GM12878 (cell line): ENCODE measurements around the gene UBE2I. TPM values are rescaled to one million over a fixed set of nuclear protein-coding genes. Genes with fewer than 3 reads are reported as not detected.

Experiments
- FOXK2 ChIP-seq: fragments of 450-650 bp; IDR thresholded peaks from 2 replicates; pipeline ENCODE4 v1.6.1; 2017; ENCODE audit warnings: mild to moderate bottlenecking, moderate library complexity
- KDM1A ChIP-seq: fragments of 200-600 bp; sonication (generic); IDR thresholded peaks from 2 replicates; pipeline ENCODE4 v1.6.1; 2016; ENCODE audit warnings: borderline replicate concordance
- NR2C2 ChIP-seq: IDR thresholded peaks from 2 replicates; pipeline ENCODE4 v1.6.1; 2011; ENCODE audit warnings: borderline replicate concordance, low read depth; ENCODE audit not compliant: control insufficient read depth, insufficient read length
- RFX5 ChIP-seq: IDR thresholded peaks from 2 replicates; pipeline ENCODE4 v1.6.1; 2011; ENCODE audit warnings: low read depth, low read length, improper control_type of control experiment
- SIN3A ChIP-seq: IDR thresholded peaks from 2 replicates; pipeline ENCODE4 v1.6.1; 2012; ENCODE audit warnings: low read depth, low read length, improper control_type of control experiment
- SMC3 ChIP-seq: IDR thresholded peaks from 2 replicates; pipeline ENCODE4 v1.6.1; 2011; ENCODE audit warnings: low read length, improper control_type of control experiment, borderline replicate concordance
- SP1 ChIP-seq: IDR thresholded peaks from one replicate; pipeline ENCODE4 v1.6.1; 2011; ENCODE audit warnings: low read depth, low read length
- TBL1XR1 ChIP-seq: IDR thresholded peaks from 2 replicates; pipeline ENCODE4 v1.6.1; 2012; ENCODE audit warnings: low read depth, low read length, improper control_type of control experiment
- ZNF274 ChIP-seq: IDR thresholded peaks from one replicate; pipeline ENCODE4 v1.8.0; 2011; ENCODE audit not compliant: insufficient read length, insufficient read depth
- ZNF384 ChIP-seq: IDR thresholded peaks from 2 replicates; pipeline ENCODE4 v1.6.1; 2012; ENCODE audit warnings: low read depth, mild to moderate bottlenecking, low read length, improper control_type of control experiment, borderline replicate concordance
- polyA plus RNA-seq, 11 experiments: library from polyadenylated mRNA; depleted of rRNA in 4 of 11; unstranded in 6 of 11; stranded (reverse) in 5 of 11; fragments of >200 nt; fragmentation: Nextera tagmentation in 4 of 11; fragmentation: Illumina TruSeq in 1 of 11; extraction: Ambion mirVana in 4 of 11; extraction: Trizol in 1 of 11; gene quantifications; 1 replicate in 1 of 11; 2 replicates in 10 of 11; pipeline versions ENCODE4 v1.2.1 to v1.2.3, GENCODE V29; 2011 to 2016; ENCODE audit warnings: inconsistent platforms in 2 of 11, missing spikeins in 2 of 11, low read depth in 1 of 11
- total RNA-seq, 4 experiments: library from RNA; depleted of rRNA in 3 of 4; stranded (reverse); fragments of >200 nt in 3 of 4; fragmentation: Illumina TruSeq in 1 of 4; extraction: Trizol in 1 of 4; gene quantifications; 2 replicates each; pipeline versions ENCODE4 v1.2.1 to v1.2.3, GENCODE V29; 2013 to 2021
- TF ChIP-seq, protein P1 (sequence below): IDR thresholded peaks from 2 replicates; pipeline ENCODE4 v1.6.1; 2012; ENCODE audit warnings: low read depth, low read length, improper control_type of control experiment
- TF ChIP-seq, protein P2 (sequence below): fragments of 450-650 bp; formaldehyde crosslinking; IDR thresholded peaks from 2 replicates; pipeline ENCODE4 v1.4.0; 2022; ENCODE audit warnings: mild to moderate bottlenecking, moderate library complexity
- TF ChIP-seq, protein P3 (sequence below): fragments of 150-350 bp; IDR thresholded peaks from 2 replicates; pipeline ENCODE4 v1.6.1; 2016; ENCODE audit warnings: low read depth, low read length
- TF ChIP-seq, protein P4 (sequence below): fragments of 450-650 bp; IDR thresholded peaks from 2 replicates; pipeline ENCODE4 v1.6.1; 2016; ENCODE audit warnings: mild to moderate bottlenecking, moderate library complexity, borderline replicate concordance
- TF ChIP-seq, protein P5 (sequence below): fragments of 150-350 bp; IDR thresholded peaks from 2 replicates; pipeline ENCODE4 v1.6.1; 2014; ENCODE audit warnings: mild to moderate bottlenecking, low read depth, low read length

UBE2I gene
- total and polyA plus RNA-seq, 10 of the 15 experiments (the other 5 are each of a cell fraction or from before 2014, with no cell fraction given): 47.5 to 243 (median 194) TPM

DNA sequence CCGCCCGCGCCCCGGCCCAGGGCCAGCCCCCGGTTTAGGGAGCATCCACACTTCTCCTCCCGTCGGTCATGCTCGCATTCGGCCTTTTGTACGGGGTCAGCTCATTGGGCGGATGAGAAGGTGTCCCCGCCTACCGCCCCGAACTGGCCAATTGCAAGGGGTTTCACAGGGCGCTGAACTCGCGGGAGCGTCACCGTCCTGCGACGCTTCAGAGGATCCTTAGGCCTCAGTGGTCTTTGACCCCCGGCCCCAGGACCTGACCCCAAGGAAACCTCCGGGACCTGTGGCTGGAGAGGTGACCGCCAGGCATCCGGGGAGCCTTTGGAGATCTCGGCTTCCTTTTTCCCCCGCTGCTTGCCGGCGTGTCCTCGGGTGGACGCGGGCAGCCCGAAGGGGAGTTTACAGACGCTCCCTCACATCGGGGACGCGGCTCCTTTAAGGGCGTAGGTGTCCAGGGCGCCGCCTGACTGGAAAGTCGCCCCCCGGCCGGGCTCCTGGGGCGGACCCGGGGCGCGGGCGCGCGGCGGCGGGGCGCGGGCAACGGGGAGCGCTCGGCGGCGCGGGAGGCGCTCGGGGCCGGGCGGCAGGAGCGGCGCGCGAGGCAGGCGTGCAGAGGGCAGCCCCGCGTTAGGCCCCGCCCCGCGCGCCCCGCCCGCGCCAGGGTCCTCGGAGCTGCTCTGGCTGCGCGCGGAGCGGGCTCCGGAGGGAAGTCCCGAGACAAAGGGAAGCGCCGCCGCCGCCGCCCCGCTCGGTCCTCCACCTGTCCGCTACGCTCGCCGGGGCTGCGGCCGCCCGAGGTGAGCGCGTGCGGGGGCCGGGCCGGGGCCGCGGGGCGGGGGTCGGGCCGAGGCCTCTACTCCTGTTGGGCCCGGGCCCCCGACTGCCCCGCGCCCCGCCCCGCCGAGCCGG is at the start of gene UBE2I (continued):
- TF ChIP-seq, protein P1, sequence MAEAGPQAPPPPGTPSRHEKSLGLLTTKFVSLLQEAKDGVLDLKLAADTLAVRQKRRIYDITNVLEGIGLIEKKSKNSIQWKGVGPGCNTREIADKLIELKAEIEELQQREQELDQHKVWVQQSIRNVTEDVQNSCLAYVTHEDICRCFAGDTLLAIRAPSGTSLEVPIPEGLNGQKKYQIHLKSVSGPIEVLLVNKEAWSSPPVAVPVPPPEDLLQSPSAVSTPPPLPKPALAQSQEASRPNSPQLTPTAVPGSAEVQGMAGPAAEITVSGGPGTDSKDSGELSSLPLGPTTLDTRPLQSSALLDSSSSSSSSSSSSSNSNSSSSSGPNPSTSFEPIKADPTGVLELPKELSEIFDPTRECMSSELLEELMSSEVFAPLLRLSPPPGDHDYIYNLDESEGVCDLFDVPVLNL: no peak
- no peak for TF ChIP-seq TBL1XR1
- no peak for TF ChIP-seq KDM1A
- TF ChIP-seq, protein P2, sequence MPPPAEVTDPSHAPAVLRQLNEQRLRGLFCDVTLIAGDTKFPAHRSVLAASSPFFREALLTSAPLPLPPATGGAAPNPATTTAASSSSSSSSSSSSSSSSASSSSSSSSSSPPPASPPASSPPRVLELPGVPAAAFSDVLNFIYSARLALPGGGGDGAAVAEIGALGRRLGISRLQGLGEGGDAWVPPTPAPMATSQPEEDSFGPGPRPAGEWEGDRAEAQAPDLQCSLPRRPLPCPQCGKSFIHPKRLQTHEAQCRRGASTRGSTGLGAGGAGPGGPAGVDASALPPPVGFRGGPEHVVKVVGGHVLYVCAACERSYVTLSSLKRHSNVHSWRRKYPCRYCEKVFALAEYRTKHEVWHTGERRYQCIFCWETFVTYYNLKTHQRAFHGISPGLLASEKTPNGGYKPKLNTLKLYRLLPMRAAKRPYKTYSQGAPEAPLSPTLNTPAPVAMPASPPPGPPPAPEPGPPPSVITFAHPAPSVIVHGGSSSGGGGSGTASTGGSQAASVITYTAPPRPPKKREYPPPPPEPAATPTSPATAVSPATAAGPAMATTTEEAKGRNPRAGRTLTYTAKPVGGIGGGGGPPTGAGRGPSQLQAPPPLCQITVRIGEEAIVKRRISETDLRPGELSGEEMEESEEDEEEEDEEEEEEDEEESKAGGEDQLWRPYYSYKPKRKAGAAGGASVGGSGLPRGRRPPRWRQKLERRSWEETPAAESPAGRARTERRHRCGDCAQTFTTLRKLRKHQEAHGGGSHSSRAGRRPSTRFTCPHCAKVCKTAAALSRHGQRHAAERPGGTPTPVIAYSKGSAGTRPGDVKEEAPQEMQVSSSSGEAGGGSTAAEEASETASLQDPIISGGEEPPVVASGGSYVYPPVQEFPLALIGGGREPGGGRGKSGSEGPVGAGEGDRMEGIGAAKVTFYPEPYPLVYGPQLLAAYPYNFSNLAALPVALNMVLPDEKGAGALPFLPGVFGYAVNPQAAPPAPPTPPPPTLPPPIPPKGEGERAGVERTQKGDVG (CRISPR knock-in tag): peak; percentile 65; the same call in 1 of the 2 replicates
- TF ChIP-seq SP1: peak; percentile 96
- TF ChIP-seq, protein P3, sequence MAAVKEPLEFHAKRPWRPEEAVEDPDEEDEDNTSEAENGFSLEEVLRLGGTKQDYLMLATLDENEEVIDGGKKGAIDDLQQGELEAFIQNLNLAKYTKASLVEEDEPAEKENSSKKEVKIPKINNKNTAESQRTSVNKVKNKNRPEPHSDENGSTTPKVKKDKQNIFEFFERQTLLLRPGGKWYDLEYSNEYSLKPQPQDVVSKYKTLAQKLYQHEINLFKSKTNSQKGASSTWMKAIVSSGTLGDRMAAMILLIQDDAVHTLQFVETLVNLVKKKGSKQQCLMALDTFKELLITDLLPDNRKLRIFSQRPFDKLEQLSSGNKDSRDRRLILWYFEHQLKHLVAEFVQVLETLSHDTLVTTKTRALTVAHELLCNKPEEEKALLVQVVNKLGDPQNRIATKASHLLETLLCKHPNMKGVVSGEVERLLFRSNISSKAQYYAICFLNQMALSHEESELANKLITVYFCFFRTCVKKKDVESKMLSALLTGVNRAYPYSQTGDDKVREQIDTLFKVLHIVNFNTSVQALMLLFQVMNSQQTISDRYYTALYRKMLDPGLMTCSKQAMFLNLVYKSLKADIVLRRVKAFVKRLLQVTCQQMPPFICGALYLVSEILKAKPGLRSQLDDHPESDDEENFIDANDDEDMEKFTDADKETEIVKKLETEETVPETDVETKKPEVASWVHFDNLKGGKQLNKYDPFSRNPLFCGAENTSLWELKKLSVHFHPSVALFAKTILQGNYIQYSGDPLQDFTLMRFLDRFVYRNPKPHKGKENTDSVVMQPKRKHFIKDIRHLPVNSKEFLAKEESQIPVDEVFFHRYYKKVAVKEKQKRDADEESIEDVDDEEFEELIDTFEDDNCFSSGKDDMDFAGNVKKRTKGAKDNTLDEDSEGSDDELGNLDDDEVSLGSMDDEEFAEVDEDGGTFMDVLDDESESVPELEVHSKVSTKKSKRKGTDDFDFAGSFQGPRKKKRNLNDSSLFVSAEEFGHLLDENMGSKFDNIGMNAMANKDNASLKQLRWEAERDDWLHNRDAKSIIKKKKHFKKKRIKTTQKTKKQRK: no peak
- no peak for TF ChIP-seq SMC3
- TF ChIP-seq, protein P4, sequence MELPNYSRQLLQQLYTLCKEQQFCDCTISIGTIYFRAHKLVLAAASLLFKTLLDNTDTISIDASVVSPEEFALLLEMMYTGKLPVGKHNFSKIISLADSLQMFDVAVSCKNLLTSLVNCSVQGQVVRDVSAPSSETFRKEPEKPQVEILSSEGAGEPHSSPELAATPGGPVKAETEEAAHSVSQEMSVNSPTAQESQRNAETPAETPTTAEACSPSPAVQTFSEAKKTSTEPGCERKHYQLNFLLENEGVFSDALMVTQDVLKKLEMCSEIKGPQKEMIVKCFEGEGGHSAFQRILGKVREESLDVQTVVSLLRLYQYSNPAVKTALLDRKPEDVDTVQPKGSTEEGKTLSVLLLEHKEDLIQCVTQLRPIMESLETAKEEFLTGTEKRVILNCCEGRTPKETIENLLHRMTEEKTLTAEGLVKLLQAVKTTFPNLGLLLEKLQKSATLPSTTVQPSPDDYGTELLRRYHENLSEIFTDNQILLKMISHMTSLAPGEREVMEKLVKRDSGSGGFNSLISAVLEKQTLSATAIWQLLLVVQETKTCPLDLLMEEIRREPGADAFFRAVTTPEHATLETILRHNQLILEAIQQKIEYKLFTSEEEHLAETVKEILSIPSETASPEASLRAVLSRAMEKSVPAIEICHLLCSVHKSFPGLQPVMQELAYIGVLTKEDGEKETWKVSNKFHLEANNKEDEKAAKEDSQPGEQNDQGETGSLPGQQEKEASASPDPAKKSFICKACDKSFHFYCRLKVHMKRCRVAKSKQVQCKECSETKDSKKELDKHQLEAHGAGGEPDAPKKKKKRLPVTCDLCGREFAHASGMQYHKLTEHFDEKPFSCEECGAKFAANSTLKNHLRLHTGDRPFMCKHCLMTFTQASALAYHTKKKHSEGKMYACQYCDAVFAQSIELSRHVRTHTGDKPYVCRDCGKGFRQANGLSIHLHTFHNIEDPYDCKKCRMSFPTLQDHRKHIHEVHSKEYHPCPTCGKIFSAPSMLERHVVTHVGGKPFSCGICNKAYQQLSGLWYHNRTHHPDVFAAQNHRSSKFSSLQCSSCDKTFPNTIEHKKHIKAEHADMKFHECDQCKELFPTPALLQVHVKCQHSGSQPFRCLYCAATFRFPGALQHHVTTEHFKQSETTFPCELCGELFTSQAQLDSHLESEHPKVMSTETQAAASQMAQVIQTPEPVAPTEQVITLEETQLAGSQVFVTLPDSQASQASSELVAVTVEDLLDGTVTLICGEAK: peak; percentile 71; the same call in 1 of the 2 replicates
- 0 out of 2 replicates have a peak, but pooled peaks have one; percentile 31 for TF ChIP-seq SIN3A
- TF ChIP-seq NR2C2: no peak
- TF ChIP-seq RFX5: no peak
- TF ChIP-seq ZNF274: no peak
- TF ChIP-seq, protein P5, sequence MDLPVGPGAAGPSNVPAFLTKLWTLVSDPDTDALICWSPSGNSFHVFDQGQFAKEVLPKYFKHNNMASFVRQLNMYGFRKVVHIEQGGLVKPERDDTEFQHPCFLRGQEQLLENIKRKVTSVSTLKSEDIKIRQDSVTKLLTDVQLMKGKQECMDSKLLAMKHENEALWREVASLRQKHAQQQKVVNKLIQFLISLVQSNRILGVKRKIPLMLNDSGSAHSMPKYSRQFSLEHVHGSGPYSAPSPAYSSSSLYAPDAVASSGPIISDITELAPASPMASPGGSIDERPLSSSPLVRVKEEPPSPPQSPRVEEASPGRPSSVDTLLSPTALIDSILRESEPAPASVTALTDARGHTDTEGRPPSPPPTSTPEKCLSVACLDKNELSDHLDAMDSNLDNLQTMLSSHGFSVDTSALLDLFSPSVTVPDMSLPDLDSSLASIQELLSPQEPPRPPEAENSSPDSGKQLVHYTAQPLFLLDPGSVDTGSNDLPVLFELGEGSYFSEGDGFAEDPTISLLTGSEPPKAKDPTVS: no peak
- TF ChIP-seq ZNF384: no peak
- peak; percentile 17; the same call in 1 of the 2 replicates for TF ChIP-seq FOXK2
